ENCODE results near the gene RIIAD1.

RIIAD1 gene

GRCh38 chr1:151705146-151705545 is 16.2 kb upstream of the RIIAD1 start:
- H3K9ac ChIP-seq (ENCODE audit: low read depth, low read length) = no peak overlapping the region
- H3K9me3 ChIP-seq (ENCODE audit: control insufficient read depth, insufficient read depth, low read length) = no peaks in the 10 kb centered on the region
- H3K36me3 ChIP-seq (ENCODE audit: insufficient read depth, low read length) = peaks cover 4% of the 10 kb centered on the region; the same call in 1 of the 2 replicates
- H3K4me1 ChIP-seq (ENCODE audit: insufficient read depth, low read length) = no peaks in the 10 kb centered on the region

DNA sequence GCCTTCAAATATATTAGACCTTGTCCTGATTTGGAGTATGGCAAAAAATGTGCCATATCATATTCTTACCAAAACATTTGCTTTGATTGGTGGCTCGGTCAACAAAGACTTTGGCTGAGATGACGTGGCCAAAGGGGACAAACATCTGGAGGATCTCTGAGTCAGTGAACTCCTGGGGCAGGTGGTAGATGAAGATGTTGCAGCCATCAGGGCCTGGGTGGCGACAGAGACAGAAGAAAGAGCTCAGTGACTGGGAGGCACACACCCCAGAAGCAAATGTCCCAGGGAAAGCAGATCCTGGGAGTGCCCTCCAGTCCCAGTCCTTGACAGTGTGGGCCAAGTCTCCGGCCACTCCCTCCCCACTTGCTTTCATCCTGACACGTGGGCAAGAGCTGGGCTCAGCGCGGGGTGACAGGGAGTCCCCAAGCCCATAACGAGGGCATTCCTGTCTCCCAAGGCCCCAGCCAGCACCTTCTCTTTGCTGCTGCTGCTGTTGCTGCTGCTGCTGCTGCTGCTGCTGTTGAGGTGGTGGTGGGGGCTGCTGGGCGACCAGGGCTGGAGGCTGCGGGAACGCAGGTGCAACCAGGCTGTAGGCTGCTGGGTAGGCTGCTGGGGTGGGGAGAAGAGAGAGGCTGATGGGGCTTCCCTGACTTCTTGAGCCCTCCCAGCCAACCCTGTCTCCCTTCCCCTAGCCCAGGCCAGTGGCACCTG is 15.4 kb upstream of the RIIAD1 start:
- Histone ChIP-seq H3K9me3 (ENCODE audit: control insufficient read depth, insufficient read depth, low read length) (no peaks in the 10 kb centered on the region), H3K4me1 (ENCODE audit: insufficient read depth, low read length) (no peaks in the 10 kb centered on the region), H3K36me3 (ENCODE audit: insufficient read depth, low read length) (peaks cover 2% of the 10 kb centered on the region; the same call in 1 of the 2 replicates), H3K9ac (ENCODE audit: low read depth, low read length) (no peak overlapping the region)

- Histone ChIP-seq H3K9ac (ENCODE audit: low read depth, low read length) (no peak overlapping the region), H3K9me3 (ENCODE audit: control insufficient read depth, insufficient read depth, low read length) (no peaks in the 10 kb centered on the region), H3K36me3 (ENCODE audit: insufficient read depth, low read length) (no peaks in the 10 kb centered on the region), H3K4me1 (ENCODE audit: insufficient read depth, low read length) (no peaks in the 10 kb centered on the region)
These were observed 14.6 kb upstream of the RIIAD1 start for GRCh38 chr1:151706464-151707415.

GRCh38 chr1:151707541-151708065 is 13.7 kb upstream of the RIIAD1 start:
- no peaks in the 10 kb centered on the region for H3K4me1 ChIP-seq (ENCODE audit: insufficient read depth, low read length)
- no peaks in the 10 kb centered on the region for H3K36me3 ChIP-seq (ENCODE audit: insufficient read depth, low read length)
- H3K9me3 ChIP-seq (ENCODE audit: control insufficient read depth, insufficient read depth, low read length) = no peaks in the 10 kb centered on the region
- no peak overlapping the region for H3K9ac ChIP-seq (ENCODE audit: low read depth, low read length)

DNA sequence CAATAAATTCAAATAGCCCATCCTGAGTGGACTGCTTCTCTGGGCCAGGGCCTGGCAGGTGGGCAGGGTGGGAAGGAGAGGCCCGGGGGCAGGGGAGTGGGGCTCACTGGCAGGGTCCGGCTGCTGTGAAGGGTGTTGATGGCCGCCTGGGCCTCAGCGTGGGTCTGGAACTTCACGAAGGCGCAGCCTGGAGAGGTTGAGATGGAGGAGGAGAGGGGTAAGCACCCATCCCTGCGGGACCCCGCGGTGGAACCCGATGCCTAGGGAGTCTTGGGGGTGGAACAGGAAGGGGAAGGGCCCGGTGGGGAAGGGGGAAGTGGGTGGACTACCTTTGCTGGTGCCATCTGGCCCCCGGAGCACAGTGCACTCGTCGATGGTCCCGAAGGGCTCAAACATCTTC is 12.4 kb upstream of the RIIAD1 start:
- H3K9me3 ChIP-seq (ENCODE audit: control insufficient read depth, insufficient read depth, low read length) = no peaks in the 10 kb centered on the region
- H3K9ac ChIP-seq (ENCODE audit: low read depth, low read length) = no peak overlapping the region
- H3K36me3 ChIP-seq (ENCODE audit: insufficient read depth, low read length) = no peaks in the 10 kb centered on the region
- H3K4me1 ChIP-seq (ENCODE audit: insufficient read depth, low read length) = no peaks in the 10 kb centered on the region

DNA sequence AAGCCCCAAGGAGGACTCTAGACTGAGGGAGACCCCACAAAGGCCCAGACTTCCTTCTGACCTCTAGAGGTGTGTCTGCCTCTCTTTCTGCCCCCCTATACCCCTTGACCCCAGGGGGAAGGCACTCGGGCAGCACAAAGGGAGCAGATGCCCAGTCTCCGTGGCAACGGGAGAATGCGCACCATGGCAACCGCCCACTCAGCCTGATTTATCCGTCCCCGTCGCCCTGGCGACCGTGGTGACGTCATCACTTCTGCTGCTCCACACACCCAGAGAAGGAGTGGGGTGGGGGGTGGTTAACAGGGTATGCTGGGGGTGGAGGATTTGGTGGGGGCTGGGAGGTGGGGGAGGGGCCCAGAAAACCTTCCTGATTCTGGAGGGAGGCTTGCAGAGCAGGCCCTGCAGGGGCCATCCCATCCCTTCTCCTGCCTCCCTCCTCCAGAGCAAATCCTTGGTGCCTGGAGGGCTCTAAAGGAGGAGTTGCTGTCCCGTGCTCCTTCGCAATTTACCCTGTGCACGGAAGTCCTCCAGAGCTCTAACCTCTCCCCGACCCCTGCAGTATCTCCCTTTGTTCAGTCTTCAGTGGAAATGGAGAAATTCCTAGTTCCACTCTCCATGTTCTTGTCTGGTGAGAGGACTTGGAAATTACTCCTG is 11.0 kb upstream of the RIIAD1 start:
- no peaks in the 10 kb centered on the region for H3K36me3 ChIP-seq (ENCODE audit: insufficient read depth, low read length)
- H3K4me1 ChIP-seq (ENCODE audit: insufficient read depth, low read length) = no peaks in the 10 kb centered on the region
- H3K9ac ChIP-seq (ENCODE audit: low read depth, low read length) = no peak overlapping the region
- H3K9me3 ChIP-seq (ENCODE audit: control insufficient read depth, insufficient read depth, low read length) = no peaks in the 10 kb centered on the region

DNA sequence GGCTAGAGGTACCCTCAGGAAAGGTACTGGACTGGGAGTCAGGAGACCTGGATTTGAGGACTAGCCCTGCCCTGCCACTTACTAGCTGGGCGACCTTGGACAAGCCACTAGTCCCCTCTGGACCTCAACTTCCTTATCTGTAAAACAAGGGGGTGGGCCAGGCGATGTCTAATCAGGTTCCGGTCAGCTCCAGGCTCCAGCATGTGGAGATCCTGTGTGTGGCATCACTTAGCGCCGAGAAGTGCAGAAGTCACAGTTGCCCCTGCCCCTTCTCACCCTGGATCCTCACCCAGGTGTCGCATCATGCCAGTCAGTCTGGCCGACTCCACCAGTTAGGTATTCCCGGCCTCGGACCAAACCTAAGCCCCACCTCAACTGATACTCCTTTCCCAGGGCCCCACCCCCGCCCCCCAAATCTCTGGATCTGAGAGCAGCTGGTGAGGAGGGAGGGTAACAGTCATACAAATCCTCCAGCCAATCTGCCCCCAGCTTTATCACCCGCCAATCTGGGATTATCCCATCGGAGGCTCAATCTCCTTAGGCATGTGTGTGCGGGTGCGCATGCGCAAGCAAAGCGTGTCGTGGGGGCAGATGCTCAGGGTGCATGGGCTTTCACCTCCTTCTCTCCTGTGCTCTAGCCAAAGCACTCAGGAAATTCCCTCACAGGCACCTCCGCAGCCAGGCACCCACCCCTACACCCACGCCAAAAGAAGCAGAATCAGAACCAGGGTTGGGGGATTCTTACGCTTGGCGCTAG is 10.1 kb upstream of the RIIAD1 start:
- no peaks in the 10 kb centered on the region for H3K9me3 ChIP-seq (ENCODE audit: control insufficient read depth, insufficient read depth, low read length)
- H3K36me3 ChIP-seq (ENCODE audit: insufficient read depth, low read length) = no peaks in the 10 kb centered on the region
- H3K4me1 ChIP-seq (ENCODE audit: insufficient read depth, low read length) = no peaks in the 10 kb centered on the region
- H3K9ac ChIP-seq (ENCODE audit: low read depth, low read length) = no peak overlapping the region

- Histone ChIP-seq H3K4me1 (ENCODE audit: insufficient read depth, low read length) (no peaks in the 10 kb centered on the region), H3K9ac (ENCODE audit: low read depth, low read length) (no peak overlapping the region), H3K9me3 (ENCODE audit: control insufficient read depth, insufficient read depth, low read length) (no peaks in the 10 kb centered on the region), H3K36me3 (ENCODE audit: insufficient read depth, low read length) (no peaks in the 10 kb centered on the region)
These were observed 9.4 kb upstream of the RIIAD1 start for GRCh38 chr1:151711951-151712350.

DNA sequence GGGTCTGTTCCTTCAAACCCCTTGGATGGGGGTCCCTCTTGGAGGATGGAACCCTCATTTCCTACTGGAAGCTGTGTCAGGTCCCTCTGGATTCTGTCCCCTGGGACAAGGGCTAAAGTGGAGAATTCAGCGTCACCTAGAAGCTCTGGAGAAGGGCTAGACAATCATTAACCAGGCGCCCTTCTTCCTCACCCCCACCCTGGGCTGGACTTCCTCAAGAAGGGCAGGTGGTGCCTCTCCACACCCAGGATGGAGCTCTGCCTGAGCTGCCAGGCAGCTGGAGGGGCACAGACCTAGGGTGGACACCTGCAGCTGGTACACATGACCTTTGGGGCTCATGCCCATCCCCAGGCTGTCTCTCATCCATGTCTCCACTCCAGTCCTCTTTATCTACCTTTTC is 8.3 kb upstream of the RIIAD1 start:
- Histone ChIP-seq H3K9ac (ENCODE audit: low read depth, low read length) (no peak overlapping the region), H3K4me1 (ENCODE audit: insufficient read depth, low read length) (no peaks in the 10 kb centered on the region), H3K36me3 (ENCODE audit: insufficient read depth, low read length) (no peaks in the 10 kb centered on the region), H3K9me3 (ENCODE audit: control insufficient read depth, insufficient read depth, low read length) (no peaks in the 10 kb centered on the region)

DNA sequence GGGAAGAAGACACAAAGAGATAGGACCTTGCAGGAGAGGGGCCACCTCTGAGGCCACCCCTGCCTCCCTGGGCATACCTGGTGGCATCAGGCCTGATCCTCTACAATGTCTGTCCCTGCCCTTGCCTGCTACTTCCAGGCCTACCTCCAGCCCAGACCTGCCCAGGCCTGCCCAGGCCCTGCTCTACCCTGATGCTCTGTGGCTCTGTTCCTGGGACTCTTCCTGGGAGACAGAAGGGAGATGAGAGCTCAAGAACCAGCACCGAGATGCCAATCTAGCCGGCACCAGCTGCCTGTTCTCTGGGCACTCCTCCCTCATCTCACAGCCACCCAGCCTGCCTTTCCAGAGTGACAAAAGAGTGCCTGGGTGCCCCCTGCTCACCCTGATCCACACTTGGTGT is 7.4 kb upstream of the RIIAD1 start:
- no peaks in the 10 kb centered on the region for H3K9me3 ChIP-seq (ENCODE audit: control insufficient read depth, insufficient read depth, low read length)
- no peak overlapping the region for H3K9ac ChIP-seq (ENCODE audit: low read depth, low read length)
- no peaks in the 10 kb centered on the region for H3K4me1 ChIP-seq (ENCODE audit: insufficient read depth, low read length)
- no peaks in the 10 kb centered on the region for H3K36me3 ChIP-seq (ENCODE audit: insufficient read depth, low read length)

- Histone ChIP-seq H3K9ac (ENCODE audit: low read depth, low read length) (no peak overlapping the region), H3K36me3 (ENCODE audit: insufficient read depth, low read length) (no peaks in the 10 kb centered on the region), H3K4me1 (ENCODE audit: insufficient read depth, low read length) (no peaks in the 10 kb centered on the region), H3K9me3 (ENCODE audit: control insufficient read depth, insufficient read depth, low read length) (no peaks in the 10 kb centered on the region)
These were observed 6.2 kb upstream of the RIIAD1 start for GRCh38 chr1:151714820-151715725.

DNA sequence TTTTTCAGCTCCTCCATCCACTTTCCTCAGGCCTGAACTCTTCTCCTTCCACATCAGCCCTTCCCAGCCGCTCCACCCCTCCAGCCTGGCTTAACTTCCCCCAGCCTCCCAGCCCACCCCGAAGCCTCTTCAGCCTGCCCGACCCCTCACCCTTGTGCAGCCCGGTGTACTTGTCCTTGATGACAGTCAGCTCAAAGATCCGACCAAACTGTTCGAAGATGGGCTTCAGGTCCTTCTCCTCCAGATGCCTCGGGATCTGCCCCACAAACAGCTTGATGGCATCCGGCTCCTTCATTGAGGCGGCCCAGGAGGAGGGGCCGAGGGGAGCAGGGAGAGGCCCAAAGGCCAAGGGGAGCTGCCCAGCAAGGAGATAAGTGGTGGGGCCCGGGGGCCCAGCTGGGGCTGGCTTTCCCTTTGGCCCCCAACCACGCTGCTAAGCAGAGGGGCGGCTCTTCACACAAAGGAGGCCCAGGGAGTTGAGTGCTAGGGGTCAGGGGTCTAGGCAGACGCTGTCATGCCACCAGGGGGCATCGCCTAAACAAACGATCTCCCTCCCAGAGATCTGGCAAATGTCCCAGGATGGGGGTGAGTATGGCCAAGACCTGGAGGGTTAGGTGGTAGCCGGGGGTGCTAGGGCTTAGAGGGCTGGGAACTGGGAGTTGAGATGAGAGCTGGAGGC is 5.5 kb upstream of the RIIAD1 start:
- no peaks in the 10 kb centered on the region for H3K4me1 ChIP-seq (ENCODE audit: insufficient read depth, low read length)
- peak overlapping the region; percentile 5; the same call in 1 of the 2 replicates for H3K9ac ChIP-seq (ENCODE audit: low read depth, low read length)

DNA sequence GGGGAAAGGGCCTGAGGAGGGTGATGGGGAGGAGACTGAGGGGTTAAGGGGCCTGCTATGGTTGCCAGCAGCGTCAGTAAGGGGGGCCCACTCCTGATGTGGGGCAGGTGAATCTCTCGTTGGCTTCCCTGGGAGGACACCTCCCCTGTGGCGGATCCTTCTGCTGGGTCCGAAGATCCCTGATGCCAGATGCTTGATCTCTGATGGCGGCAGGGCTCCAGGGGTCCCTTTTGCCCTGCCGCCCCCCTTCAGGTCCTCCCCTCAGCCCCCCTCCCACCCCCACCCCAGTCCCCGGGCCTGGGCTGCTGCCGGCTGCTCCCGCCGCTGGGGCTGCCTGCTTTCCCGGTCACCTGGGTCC is 4.9 kb upstream of the RIIAD1 start:
- H3K36me3 ChIP-seq (ENCODE audit: insufficient read depth, low read length) = no peaks in the 10 kb centered on the region
- H3K9ac ChIP-seq (ENCODE audit: low read depth, low read length) = peak overlapping the region; percentile 5; the same call in 1 of the 2 replicates
- H3K9me3 ChIP-seq (ENCODE audit: control insufficient read depth, insufficient read depth, low read length) = no peaks in the 10 kb centered on the region
- no peaks in the 10 kb centered on the region for H3K4me1 ChIP-seq (ENCODE audit: insufficient read depth, low read length)

More for the DNA sequence above, 5.5 kb upstream of the RIIAD1 start:
- Histone ChIP-seq H3K9me3 (ENCODE audit: control insufficient read depth, insufficient read depth, low read length) (no peaks in the 10 kb centered on the region), H3K36me3 (ENCODE audit: insufficient read depth, low read length) (no peaks in the 10 kb centered on the region)
